NCI-H2107 (cell line): ENCODE results near the gene SLC30A3.

Source experiments
- DNase-seq: peaks from one replicate; lab custom pipeline; 2025; lab: John Stamatoyannopoulos, UW

SLC30A3 gene

GRCh38 chr2:27233341-27233740 lies 29.5 kb downstream of the SLC30A3 start:
- no peak for DNase-seq

GRCh38 chr2:27231921-27232320 lies 30.9 kb downstream of the SLC30A3 start:
- no peak for DNase-seq

GRCh38 chr2:27227501-27227900 lies 35.3 kb downstream of the SLC30A3 start:
- DNase-seq: no peak

GRCh38 chr2:27225526-27225925 lies 37.3 kb downstream of the SLC30A3 start:
- no peak for DNase-seq

GRCh38 chr2:27223416-27223815 lies 39.4 kb downstream of the SLC30A3 start:
- DNase-seq: no peak

GRCh38 chr2:27222407-27222806 lies 40.4 kb downstream of the SLC30A3 start:
- DNase-seq: no peak

GRCh38 chr2:27221166-27221565 lies 41.7 kb downstream of the SLC30A3 start:
- DNase-seq: no peak

GRCh38 chr2:27220091-27220490 lies 42.8 kb downstream of the SLC30A3 start:
- DNase-seq: no peak

- no peak for DNase-seq
These were observed 43.8 kb downstream of the SLC30A3 start for GRCh38 chr2:27219091-27219490.

- no peak for DNase-seq
These were observed 44.2 kb downstream of the SLC30A3 start for GRCh38 chr2:27218614-27219013.

GRCh38 chr2:27217173-27218121 lies 45.4 kb downstream of the SLC30A3 start, which contains the start of gene CAD:
Gene CAD (plus strand): TSS chr2:27217369. CDS start chr2:27217552, 183 bp downstream.
- DNase-seq: peak; percentile 62

GRCh38 chr2:27216416-27217137 lies 46.3 kb downstream of the SLC30A3 start:
- DNase-seq: no peak

GRCh38 chr2:27214941-27215340 lies 47.9 kb downstream of the SLC30A3 start:
- no peak for DNase-seq

- DNase-seq: no peak
These were observed 50.0 kb downstream of the SLC30A3 start for GRCh38 chr2:27212626-27213471.

GRCh38 chr2:27211943-27212625 lies 50.8 kb downstream of the SLC30A3 start, which contains the start of the genes ATRAID and SLC5A6:
Gene ATRAID (plus strand): TSS chr2:27212041. CDS start chr2:27212369, 328 bp downstream.
Gene SLC5A6 (minus strand): TSS chr2:27212268. CDS start chr2:27207650, 4,618 bp downstream.
- DNase-seq: peak; percentile 67

GRCh38 chr2:27211241-27211942 lies 51.5 kb downstream of the SLC30A3 start:
- DNase-seq: no peak

GRCh38 chr2:27209621-27210401 lies 53.0 kb downstream of the SLC30A3 start:
- no peak for DNase-seq

GRCh38 chr2:27208486-27209050 lies 54.3 kb downstream of the SLC30A3 start:
- no peak for DNase-seq

- no peak for DNase-seq
These were observed 56.5 kb downstream of the SLC30A3 start for GRCh38 chr2:27206346-27206745.
